Transverse colon (tissue), 4 donors: ENCODE data around the gene CD34. TPM values are rescaled to one million over a fixed set of nuclear protein-coding genes. Genes with fewer than 3 reads are reported as not detected.

ENCODE experiments used
- DNase-seq: peaks from one replicate; pipeline ENCODE4 v3.0.0-alpha.2; 2019
- H3K27ac ChIP-seq, 4 donors: fragments of 200-600 bp; sonication (generic); 2 replicates each; pipeline ENCODE4 v1.5.1; 2016 to 2018; ENCODE audit warnings: inconsistent platforms in 4 of 4
- H3K27me3 ChIP-seq: fragments of 200-600 bp; sonication (generic); 2 replicates; pipeline ENCODE4 v1.5.1; 2017; ENCODE audit warnings: inconsistent platforms
- H3K36me3 ChIP-seq, 4 donors: fragments of 200-600 bp; sonication (generic); 2 replicates each; pipeline ENCODE4 v1.5.1; 2017 to 2019; ENCODE audit warnings: inconsistent platforms in 4 of 4
- H3K4me1 ChIP-seq, 4 donors: fragments of 200-600 bp; sonication (generic); 2 replicates each; pipeline ENCODE4 v1.5.1; 2017 to 2020; ENCODE audit warnings: inconsistent platforms in 4 of 4
- H3K4me3 ChIP-seq, 4 donors: fragments of 200-600 bp; sonication (generic); 1 replicate in 1 of 4; 2 replicates in 3 of 4; pipeline versions ENCODE4 v1.5.1 to v1.6.1; 2017 to 2019; ENCODE audit warnings: inconsistent platforms in 4 of 4
- H3K9me3 ChIP-seq, 2 donors: fragments of 200-600 bp; sonication (generic); 2 replicates each; pipeline ENCODE4 v1.5.1; 2017 to 2019; ENCODE audit warnings: inconsistent platforms in 2 of 2
- CTCF ChIP-seq, 5 experiments: fragments of 200-600 bp in 3 of 5; fragments of 450-650 bp in 2 of 5; sonication (generic) in 3 of 5; IDR thresholded peaks; 1 replicate in 2 of 5; 2 replicates in 3 of 5; pipeline ENCODE4 v1.5.1; 2016 to 2017; ENCODE audit warnings: antibody characterized with exemption in 5 of 5, inconsistent platforms in 3 of 5, mild to moderate bottlenecking in 2 of 5, moderate library complexity in 1 of 5
- EP300 ChIP-seq: sonication (generic); formaldehyde crosslinking; IDR thresholded peaks from one replicate; pipeline ENCODE4 v1.6.1; 2017; ENCODE audit warnings: antibody characterized with exemption, low read depth
- POLR2A ChIP-seq: fragments of 450-650 bp; IDR thresholded peaks from one replicate; pipeline ENCODE4 v1.6.1; 2016; ENCODE audit warnings: antibody characterized with exemption, mild to moderate bottlenecking, moderate library complexity
- POLR2AphosphoS5 ChIP-seq, 3 donors: sonication (generic); formaldehyde crosslinking; IDR thresholded peaks; one replicate each; pipeline ENCODE4 v1.6.1; 2016; ENCODE audit warnings: antibody characterized with exemption in 3 of 3
- WGBS, 2 donors: methylation state at CpG; one replicate each; pipeline ENCODE4 v1.1.5; 2018; ENCODE audit warnings: low coverage in 1 of 2; 5-methylcytosine and 5-hydroxymethylcytosine counted together
- in situ Hi-C, 4 donors: fragments of 200-750 bp; cut with MboI; loops; one replicate each; pipeline versions ENCODE4 v1.15.0 to v1.15.1; 2017; ENCODE audit warnings: low sequenced_read_pairs in 3 of 4, low pct_ligation_motif_present in 1 of 4, low pct_unique_long_range_greater_than_20kb in 1 of 4
- intact Hi-C: fragments of 100-400 bp; cut with DNase I; formaldehyde crosslinking; loops from one replicate; pipeline ENCODE4 v1.15.1; 2023; ENCODE audit warnings: low total_unique reads
- total RNA-seq, 4 donors: library from RNA; depleted of rRNA; stranded (reverse); fragments of >200 nt; gene quantifications; one replicate each; pipeline ENCODE4 v1.1.0, GENCODE V29; 2016

The CD34 gene
- total RNA-seq, 4 donors from 2014 or later, result 7.5 to 85.2 (median 9.7) TPM

- peaks cover 28 to 76% (median 59%) of the 10 kb centered on the region in 4 donors for H3K4me1 ChIP-seq
- H3K27me3 ChIP-seq, result no peaks in the 10 kb centered on the region
- no peaks in the 10 kb centered on the region for H3K36me3 ChIP-seq
- in situ Hi-C loops (loop anchor here in 2 of 4 donors (5.0 kb wide), 2 partner anchors 34 to 39 kb away; no protein-coding TSS in a partner anchor), intact Hi-C loops (loop anchor here (1.0 kb wide), 1 partner anchor 40 kb away; no protein-coding TSS in a partner anchor)
- DNase-seq, result peak; percentile 54
- TF ChIP-seq POLR2A (no peak), POLR2AphosphoS5 (IDR thresholded peaks at IDR 0.05) (peak in 1 of 3 donors; percentile 22)
- H3K4me3 ChIP-seq, result peak overlapping the region in 2 of 4 donors; percentile 82 to 93
- H3K9me3 ChIP-seq, result no peaks in the 10 kb centered on the region
- peak overlapping the region; percentile 93 to 96 (median 95) for H3K27ac ChIP-seq
- 47 to 61% methylated on average over 4 to 9 of the region's 9 CpGs for WGBS, 2 donors
These were observed 44.3 kb downstream of the CD34 start for GRCh38 chr1:207866471-207867135.

- Histone ChIP-seq H3K4me3 (no peak overlapping the region), H3K36me3 (no peaks in the 10 kb centered on the region), H3K9me3 (no peaks in the 10 kb centered on the region), H3K27me3 (no peaks in the 10 kb centered on the region), H3K4me1 (peaks cover 24 to 79% (median 54%) of the 10 kb centered on the region in 4 donors), H3K27ac (peak overlapping the region; percentile 93 to 96 (median 95))
- intact Hi-C loops, result no loop called here
- DNase-seq, result peak; percentile 39
- in situ Hi-C loops, result no loop called here
- TF ChIP-seq POLR2AphosphoS5 (IDR thresholded peaks at IDR 0.05), result no peak
- no peak for TF ChIP-seq POLR2A
- TF ChIP-seq EP300, result no peak
- no peak for TF ChIP-seq CTCF (IDR thresholded peaks at IDR 0.05)
- WGBS, 2 donors, result 48 to 58% methylated on average over 4 to 8 of the region's 8 CpGs
These were observed 46.9 kb downstream of the CD34 start for GRCh38 chr1:207863893-207864535.

GRCh38 chr1:207862241-207862787, 48.6 kb downstream of the CD34 start:
- no peak for DNase-seq
- peak overlapping the region; percentile 32 to 52 (median 40) for H3K27ac ChIP-seq
- no peaks in the 10 kb centered on the region for H3K36me3 ChIP-seq
- no peak overlapping the region for H3K4me3 ChIP-seq
- WGBS, 2 donors, result 74 to 75% methylated on average over 2 of the region's 2 CpGs
- no peaks in the 10 kb centered on the region for H3K9me3 ChIP-seq
- H3K4me1 ChIP-seq, result peaks cover 23 to 89% (median 58%) of the 10 kb centered on the region in 4 donors
- H3K27me3 ChIP-seq, result no peaks in the 10 kb centered on the region
- TF ChIP-seq EP300, result no peak
- no peak for TF ChIP-seq CTCF (IDR thresholded peaks at IDR 0.05)
- TF ChIP-seq POLR2AphosphoS5 (IDR thresholded peaks at IDR 0.05), result no peak
- TF ChIP-seq POLR2A, result no peak
- intact Hi-C loops (no loop called here), in situ Hi-C loops (no loop called here)

- peak; percentile 31 for DNase-seq
- no peaks in the 10 kb centered on the region for H3K9me3 ChIP-seq
- H3K27me3 ChIP-seq, result no peaks in the 10 kb centered on the region
- WGBS, 2 donors, result 72 to 82% methylated on average over 2 to 9 of the region's 9 CpGs
- in situ Hi-C loops, result no loop called here
- TF ChIP-seq POLR2A (no peak), CTCF (IDR thresholded peaks at IDR 0.05) (no peak), EP300 (no peak)
- H3K36me3 ChIP-seq, result no peaks in the 10 kb centered on the region
- H3K4me1 ChIP-seq, result peaks cover 19 to 88% (median 56%) of the 10 kb centered on the region in 4 donors
- no peak overlapping the region for H3K4me3 ChIP-seq
- intact Hi-C loops, result no loop called here
- peak overlapping the region; percentile 32 to 52 (median 40) for H3K27ac ChIP-seq
These were observed 49.3 kb downstream of the CD34 start for GRCh38 chr1:207861442-207862177.
